ENCODE results near the gene PITHD1.
"Not testable (repeated sequence)": the region's sequence is repeated elsewhere in the genome, so short reads cannot be mapped to it uniquely, and the experiment has no call there.

Gene PITHD1, protein sequence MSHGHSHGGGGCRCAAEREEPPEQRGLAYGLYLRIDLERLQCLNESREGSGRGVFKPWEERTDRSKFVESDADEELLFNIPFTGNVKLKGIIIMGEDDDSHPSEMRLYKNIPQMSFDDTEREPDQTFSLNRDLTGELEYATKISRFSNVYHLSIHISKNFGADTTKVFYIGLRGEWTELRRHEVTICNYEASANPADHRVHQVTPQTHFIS

DNA sequence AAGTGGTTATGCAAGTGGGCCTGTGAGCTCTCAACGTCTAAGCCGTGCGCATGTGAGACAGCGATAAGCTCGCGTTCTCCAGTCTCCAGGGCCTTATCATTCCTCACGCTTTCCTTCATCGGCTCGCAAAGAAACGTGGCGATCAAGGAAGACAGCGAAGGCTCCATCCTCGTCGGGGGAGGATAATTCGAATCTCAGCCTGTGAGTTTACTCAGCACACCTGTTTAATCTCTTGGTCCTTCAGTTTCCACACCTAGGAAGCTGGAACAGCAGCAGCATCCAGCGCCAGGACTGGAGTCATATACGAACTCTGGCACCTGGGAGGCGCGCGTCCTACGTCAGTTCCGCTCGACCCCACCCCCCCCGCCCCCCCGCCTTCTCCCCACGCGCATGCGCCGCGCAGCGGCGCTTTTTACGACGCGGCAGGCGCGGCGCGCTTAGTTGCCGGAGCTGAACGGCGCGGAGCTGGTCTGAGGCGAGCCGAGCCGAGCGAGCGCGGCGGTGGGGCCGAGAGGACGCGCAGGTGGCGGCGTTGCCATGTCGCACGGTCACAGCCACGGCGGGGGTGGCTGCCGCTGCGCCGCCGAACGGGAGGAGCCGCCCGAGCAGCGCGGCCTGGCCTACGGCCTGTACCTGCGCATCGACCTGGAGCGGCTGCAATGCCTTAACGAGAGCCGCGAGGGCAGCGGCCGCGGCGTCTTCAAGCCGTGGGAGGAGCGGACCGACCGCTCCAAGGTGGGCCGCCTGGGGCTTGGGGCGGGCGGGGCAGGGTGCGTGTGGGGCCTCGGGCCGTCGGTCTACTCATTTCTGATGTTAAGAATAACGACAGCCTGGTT lies at the start of gene PITHD1:
Gene PITHD1, plus strand, starts transcription at position 440 of the 836 bp plus-strand sequence. Its CDS starts 98 bp downstream, at position 538.
- no peak for DNase-seq (ENCODE audit: low read depth)
- TF ChIP-seq, protein P1, sequence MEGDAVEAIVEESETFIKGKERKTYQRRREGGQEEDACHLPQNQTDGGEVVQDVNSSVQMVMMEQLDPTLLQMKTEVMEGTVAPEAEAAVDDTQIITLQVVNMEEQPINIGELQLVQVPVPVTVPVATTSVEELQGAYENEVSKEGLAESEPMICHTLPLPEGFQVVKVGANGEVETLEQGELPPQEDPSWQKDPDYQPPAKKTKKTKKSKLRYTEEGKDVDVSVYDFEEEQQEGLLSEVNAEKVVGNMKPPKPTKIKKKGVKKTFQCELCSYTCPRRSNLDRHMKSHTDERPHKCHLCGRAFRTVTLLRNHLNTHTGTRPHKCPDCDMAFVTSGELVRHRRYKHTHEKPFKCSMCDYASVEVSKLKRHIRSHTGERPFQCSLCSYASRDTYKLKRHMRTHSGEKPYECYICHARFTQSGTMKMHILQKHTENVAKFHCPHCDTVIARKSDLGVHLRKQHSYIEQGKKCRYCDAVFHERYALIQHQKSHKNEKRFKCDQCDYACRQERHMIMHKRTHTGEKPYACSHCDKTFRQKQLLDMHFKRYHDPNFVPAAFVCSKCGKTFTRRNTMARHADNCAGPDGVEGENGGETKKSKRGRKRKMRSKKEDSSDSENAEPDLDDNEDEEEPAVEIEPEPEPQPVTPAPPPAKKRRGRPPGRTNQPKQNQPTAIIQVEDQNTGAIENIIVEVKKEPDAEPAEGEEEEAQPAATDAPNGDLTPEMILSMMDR (conservative IDR thresholded peaks at IDR 0.05; ENCODE audit: low read depth, low read length) = no peak
- peak within 1 kb of the TSS; percentile 64 for H3K4me3 ChIP-seq (ENCODE audit: low read length)

DNA sequence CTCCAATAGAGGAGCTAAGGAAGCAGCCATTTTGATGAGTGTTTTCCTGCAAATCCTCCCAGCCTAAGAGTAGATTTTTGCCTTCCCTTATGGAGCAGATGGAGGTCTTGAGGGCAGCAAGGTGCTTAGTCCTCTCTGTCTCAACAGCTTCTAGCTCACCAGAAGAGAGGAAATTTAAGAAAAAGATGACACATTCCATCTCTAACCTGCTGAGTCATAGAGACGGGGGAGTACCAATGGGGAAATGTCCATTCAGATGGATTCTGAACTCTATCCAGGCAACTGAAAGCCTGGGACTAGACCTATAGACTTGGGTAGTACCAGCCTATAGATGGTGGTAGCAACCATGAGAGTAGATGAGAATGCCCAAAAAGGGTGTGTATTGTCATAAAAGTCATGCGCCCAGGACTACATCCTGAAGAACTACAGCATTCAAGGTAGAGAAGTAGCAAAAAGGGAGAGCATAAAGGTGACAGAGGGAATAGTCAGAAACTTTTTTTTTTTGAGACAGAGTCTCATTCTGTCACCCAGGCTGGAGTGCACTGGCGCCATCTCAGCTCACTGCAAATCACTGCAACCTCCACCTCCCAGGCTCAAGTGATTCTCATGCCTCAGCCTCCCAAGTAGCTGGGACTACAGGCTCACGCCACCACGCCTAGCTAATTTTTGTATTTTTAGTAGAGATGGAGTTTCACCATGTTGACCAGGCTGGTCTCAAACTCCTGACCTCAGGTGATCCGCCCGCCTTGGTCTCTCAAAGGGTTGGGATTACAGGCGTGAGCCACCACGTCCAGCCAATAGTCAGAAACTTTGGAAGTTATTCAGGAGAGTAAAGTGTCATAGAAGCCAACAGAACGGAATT lies 45.6 kb upstream of the PITHD1 start:
- TF ChIP-seq, protein P1 (conservative IDR thresholded peaks at IDR 0.05; ENCODE audit: low read depth, low read length) = no peak
- no peak for DNase-seq (ENCODE audit: low read depth)
- no peak overlapping the region for H3K4me3 ChIP-seq (ENCODE audit: low read length)

DNA sequence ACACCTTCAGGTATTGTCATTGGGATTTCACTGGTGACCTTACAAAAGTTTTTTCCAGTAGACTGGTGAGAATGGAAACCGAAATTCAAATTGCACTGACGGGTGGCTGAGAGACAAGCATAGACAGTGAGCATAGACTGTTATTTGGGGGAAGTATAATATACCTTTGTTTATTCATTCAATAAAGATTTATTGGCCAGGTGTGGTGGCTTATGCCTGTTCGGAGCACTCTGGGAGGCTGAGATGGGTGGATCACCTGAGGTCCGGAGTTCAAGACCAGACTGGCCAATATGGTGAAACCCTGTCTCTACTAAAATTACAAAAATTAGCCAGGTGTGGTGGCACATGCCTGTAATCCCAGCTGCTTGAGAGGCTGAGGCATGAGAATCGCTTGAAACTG lies 44.9 kb upstream of the PITHD1 start:
- H3K4me3 ChIP-seq (ENCODE audit: low read length); DNase-seq (ENCODE audit: low read depth): not testable (repeated sequence)

DNA sequence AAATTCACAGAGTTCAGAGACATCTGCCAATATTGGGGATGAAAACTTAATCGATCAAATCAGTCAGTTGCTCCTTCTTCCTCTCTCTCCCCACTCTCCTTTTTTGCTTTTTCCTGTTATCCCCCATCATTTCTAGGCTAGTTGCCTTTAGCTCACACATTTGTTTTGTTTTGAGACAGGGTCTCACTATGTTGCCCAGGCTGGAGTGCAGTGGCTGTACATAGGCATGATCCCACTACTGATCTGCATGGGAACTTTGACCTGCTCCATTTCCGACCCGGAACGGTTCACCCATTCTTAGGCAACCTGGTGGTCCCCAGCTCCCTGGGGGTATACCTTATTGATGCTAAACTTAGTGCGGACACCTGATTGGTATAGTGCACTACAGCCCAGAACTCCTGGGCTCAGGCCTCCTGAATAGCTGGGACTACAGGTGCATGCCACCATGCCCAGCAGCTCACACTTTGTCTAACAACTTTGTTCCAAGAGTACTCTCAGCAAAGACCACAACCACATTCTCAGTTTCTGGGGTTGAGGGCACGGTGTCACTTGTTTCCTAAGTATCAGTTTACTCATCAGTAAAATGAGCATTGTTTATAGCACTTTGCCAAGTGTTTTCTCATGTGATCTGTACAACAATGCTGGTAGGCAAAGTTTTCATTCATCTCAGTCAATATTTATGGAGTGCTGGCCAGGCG lies 41.6 kb upstream of the PITHD1 start:
- no peak for DNase-seq (ENCODE audit: low read depth)
- TF ChIP-seq, protein P1 (conservative IDR thresholded peaks at IDR 0.05; ENCODE audit: low read depth, low read length) = no peak

DNA sequence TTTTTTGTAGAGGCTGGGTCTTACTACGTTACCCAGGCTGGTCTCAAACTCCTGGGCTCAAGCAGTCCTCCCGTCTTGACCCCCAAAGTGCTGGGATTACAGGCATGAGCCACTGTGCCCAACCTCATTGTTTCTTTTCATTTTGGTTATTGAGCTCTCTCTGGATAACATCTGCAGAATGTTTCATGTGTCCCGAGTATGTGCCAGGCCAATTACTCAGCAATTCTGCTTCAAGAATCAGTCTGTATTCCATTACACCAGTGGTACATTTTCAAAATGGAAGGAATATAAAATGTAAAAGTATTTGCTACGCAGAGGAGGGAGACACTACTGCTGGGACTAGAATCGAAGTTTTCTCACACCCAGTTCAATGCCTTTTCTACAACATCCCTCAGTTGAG lies 36.6 kb upstream of the PITHD1 start:
- no peak for DNase-seq (ENCODE audit: low read depth)
- H3K4me3 ChIP-seq (ENCODE audit: low read length) = no peak overlapping the region
- TF ChIP-seq, protein P1 (conservative IDR thresholded peaks at IDR 0.05; ENCODE audit: low read depth, low read length) = no peak

More for the DNA sequence above, 41.6 kb upstream of the PITHD1 start:
- no peak overlapping the region for H3K4me3 ChIP-seq (ENCODE audit: low read length)

DNA sequence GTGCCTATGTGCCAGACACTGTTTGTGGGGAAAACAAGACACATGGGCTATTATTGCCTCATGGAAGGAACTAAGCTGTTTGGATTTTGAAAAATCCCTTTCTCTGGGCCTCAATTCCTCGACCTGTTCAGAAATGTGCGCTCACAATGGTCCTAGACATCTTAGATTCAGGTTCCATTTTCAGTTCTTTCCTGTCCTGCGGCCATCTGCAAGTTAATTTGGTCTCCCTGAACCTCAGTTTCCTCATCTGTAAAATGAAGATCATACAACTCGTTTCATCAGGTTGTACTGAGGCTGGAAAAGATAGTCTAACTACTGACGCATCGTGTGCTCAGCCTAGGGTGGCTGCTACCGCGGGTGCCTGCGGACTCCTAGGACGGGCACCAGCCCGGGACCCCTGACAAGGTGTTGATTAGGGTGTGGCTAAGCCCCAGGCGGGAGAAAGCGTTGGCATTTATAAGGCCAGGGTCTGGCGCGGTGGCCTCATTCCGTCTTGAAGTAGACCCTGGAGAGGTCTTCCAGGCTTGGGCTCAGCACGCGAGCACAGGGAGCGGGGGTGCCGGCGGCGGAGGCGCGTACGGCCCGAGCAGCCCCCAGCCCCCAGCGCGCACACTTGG lies 35.4 kb upstream of the PITHD1 start:
- TF ChIP-seq, protein P1 (conservative IDR thresholded peaks at IDR 0.05; ENCODE audit: low read depth, low read length) = no peak
- peak overlapping the region; percentile 79 for H3K4me3 ChIP-seq (ENCODE audit: low read length)
- no peak for DNase-seq (ENCODE audit: low read depth)

Measured in retinal pigment epithelial cell (primary cell).